RWPE1 (cell line): Measurements from ENCODE around the gene SEPTIN1.
A peak's percentile ranks its signal among the peaks of the same experiment; 100 is the strongest.

ENCODE experiments used
- CTCF ChIA-PET: fragments of 350-600 bp; sonication (Branson Sonifier 250); formaldehyde crosslinking; extraction: SDS; loops from one replicate; lab custom pipeline; 2021; lab: Yijun Ruan, JAX
- POLR2A ChIA-PET: fragments of 400-600 bp; formaldehyde crosslinking; extraction: SDS; loops from one replicate; lab custom pipeline; 2020; ENCODE audit warnings: antibody characterized with exemption; ENCODE audit not compliant: low non-redundant PET; lab: Yijun Ruan, JAX
- DNase-seq: peaks from one replicate; pipeline ENCODE4 v3.0.0; 2012; ENCODE audit warnings: low spot score
- H3K27ac ChIP-seq: fragments of 450-650 bp; 2 replicates; pipeline ENCODE4 v1.5.1; 2017
- CTCF ChIP-seq: fragments of 450-650 bp; conservative IDR thresholded peaks from 2 replicates; pipeline ENCODE4 v1.5.1; 2017; ENCODE audit warnings: low read depth, mild to moderate bottlenecking

Gene SEPTIN1

GRCh38 chr16:30368792-30369090, 13.6 kb downstream of the SEPTIN1 start:
- DNase-seq = no peak
- ChIA-PET CTCF (interaction anchor here (1.1 kb wide), 1 partner anchor 41 kb away, joined by 4 read pairs; no protein-coding TSS in a partner anchor), POLR2A (no interaction called here)
- TF ChIP-seq CTCF = no peak
- peak overlapping the region; percentile 88 for H3K27ac ChIP-seq

GRCh38 chr16:30368122-30368791, 14.1 kb downstream of the SEPTIN1 start:
- ChIA-PET POLR2A (no interaction called here), CTCF (interaction anchor here (1.1 kb wide), 1 partner anchor 41 kb away, joined by 4 read pairs; no protein-coding TSS in a partner anchor)
- DNase-seq = peak; percentile 48
- no peak for TF ChIP-seq CTCF
- H3K27ac ChIP-seq = peak overlapping the region; percentile 88

GRCh38 chr16:30367349-30368009, 14.9 kb downstream of the SEPTIN1 start:
- no peak for DNase-seq
- CTCF ChIA-PET = interaction anchor here (0.6 to 1.1 kb wide), 2 partner anchors 42 to 217 kb away, joined by 3 to 4 read pairs; no protein-coding TSS in a partner anchor

GRCh38 chr16:30366511-30366910, 15.8 kb downstream of the SEPTIN1 start:
- DNase-seq = no peak
- no peak overlapping the region for H3K27ac ChIP-seq
- ChIA-PET CTCF (interaction anchor here (1.1 kb wide), 1 partner anchor 43 kb away, joined by 4 read pairs; no protein-coding TSS in a partner anchor), POLR2A (no interaction called here)
- TF ChIP-seq CTCF = no peak

More at GRCh38 chr16:30367349-30368009, 14.9 kb downstream of the SEPTIN1 start:
- no peak for TF ChIP-seq CTCF
- POLR2A ChIA-PET = no interaction called here
- H3K27ac ChIP-seq = peak overlapping the region; percentile 88

GRCh38 chr16:30365200-30365599, 17.2 kb downstream of the SEPTIN1 start:
- POLR2A ChIA-PET = no interaction called here

More at GRCh38 chr16:30365200-30365599, 17.2 kb downstream of the SEPTIN1 start:
- no peak for DNase-seq
- peak overlapping the region; percentile 22 for H3K27ac ChIP-seq
- TF ChIP-seq CTCF = no peak
- CTCF ChIA-PET = interaction anchor here (0.8 kb wide), 1 partner anchor 10 kb away, joined by 3 read pairs; the partner anchor contains the start of gene CD2BP2
